IPS-20b (cell line): Measurements from ENCODE around the gene CSMD2.

Experiments
- H3K27ac ChIP-seq: one replicate; pipeline ENCODE4 v1.5.1; 2013; ENCODE audit warnings: low read length
- H3K27me3 ChIP-seq: 2 replicates; pipeline ENCODE4 v1.6.1; 2013; ENCODE audit warnings: mild to moderate bottlenecking, low read length, inconsistent platforms; ENCODE audit not compliant: insufficient read depth
- H3K36me3 ChIP-seq: 2 replicates; pipeline ENCODE4 v1.6.1; 2013; ENCODE audit warnings: low read depth, mild to moderate bottlenecking, inconsistent platforms, low read length, moderate library complexity; ENCODE audit not compliant: insufficient read depth
- H3K4me1 ChIP-seq: 2 replicates; pipeline ENCODE4 v1.6.1; 2013; ENCODE audit warnings: mild to moderate bottlenecking, control low read depth, inconsistent platforms, low read length, moderate library complexity; ENCODE audit not compliant: insufficient read depth
- H3K4me3 ChIP-seq: 2 replicates; pipeline ENCODE4 v1.5.1; 2013; ENCODE audit warnings: mild to moderate bottlenecking, low read length, inconsistent platforms
- H3K9ac ChIP-seq: 2 replicates; pipeline ENCODE4 v1.6.1; 2013; ENCODE audit warnings: low read depth, mild to moderate bottlenecking, inconsistent platforms, low read length, moderate library complexity
- H3K9me3 ChIP-seq: 2 replicates; pipeline ENCODE4 v1.6.1; 2013; ENCODE audit warnings: mild to moderate bottlenecking, low read depth, low read length, inconsistent platforms; ENCODE audit not compliant: insufficient read depth

The CSMD2 gene

DNA sequence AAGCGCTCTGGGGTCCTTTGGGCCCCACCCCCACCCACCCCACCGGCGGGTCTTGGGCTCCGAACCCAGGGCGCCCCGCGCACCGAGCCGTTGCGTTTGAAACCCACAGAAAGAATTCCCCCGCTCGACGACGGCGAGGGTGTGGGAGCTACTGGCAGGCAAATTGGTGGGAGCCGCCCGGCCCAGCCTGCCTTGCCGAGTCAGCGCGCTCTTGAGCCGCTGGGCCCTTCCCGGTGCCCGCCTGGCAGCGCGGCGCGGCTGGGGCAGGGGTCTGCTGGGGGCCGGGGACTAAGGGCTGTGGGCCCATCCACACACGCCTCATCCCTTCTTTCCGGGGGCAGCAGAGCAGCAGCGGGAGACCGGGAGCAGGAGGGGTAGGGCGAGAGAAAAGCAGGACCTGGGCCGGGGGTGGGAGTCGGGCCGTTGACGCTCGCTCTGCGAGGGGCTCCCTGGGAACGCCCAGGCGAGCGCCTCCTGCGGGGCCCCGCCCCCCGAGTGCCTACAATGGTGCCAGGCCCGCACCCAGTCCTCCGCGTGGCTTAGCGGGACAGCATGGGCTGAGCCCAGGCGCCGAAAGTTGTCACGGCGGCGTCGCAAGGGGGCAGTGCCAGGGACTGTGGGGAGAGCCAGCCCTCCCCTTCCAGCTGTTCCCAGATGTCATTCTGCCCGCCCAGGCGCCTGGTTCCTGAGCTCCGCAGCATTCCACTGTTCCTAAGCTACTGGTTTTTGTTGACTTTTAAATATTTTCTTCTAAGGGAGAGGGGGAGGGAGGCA lies 12.0 kb upstream of the CSMD2 start, which contains the start of gene C1orf94:
Gene C1orf94 (plus strand): TSS at position 78 of the 774 bp plus-strand sequence. CDS start 883 bp downstream, outside the sequence.
- no peak within 1 kb of the TSS for H3K9ac ChIP-seq
- H3K4me1 ChIP-seq, result peaks cover 20% of the 10 kb centered on the region
- peak within 1 kb of the TSS; percentile 32; the same call in 1 of the 2 replicates for H3K4me3 ChIP-seq
- H3K36me3 ChIP-seq, result no peaks in the 10 kb centered on the region
- H3K9me3 ChIP-seq, result no peaks in the 10 kb centered on the region
- H3K27ac ChIP-seq, result no peak within 1 kb of the TSS
- peaks cover 18% of the 10 kb centered on the region for H3K27me3 ChIP-seq

DNA sequence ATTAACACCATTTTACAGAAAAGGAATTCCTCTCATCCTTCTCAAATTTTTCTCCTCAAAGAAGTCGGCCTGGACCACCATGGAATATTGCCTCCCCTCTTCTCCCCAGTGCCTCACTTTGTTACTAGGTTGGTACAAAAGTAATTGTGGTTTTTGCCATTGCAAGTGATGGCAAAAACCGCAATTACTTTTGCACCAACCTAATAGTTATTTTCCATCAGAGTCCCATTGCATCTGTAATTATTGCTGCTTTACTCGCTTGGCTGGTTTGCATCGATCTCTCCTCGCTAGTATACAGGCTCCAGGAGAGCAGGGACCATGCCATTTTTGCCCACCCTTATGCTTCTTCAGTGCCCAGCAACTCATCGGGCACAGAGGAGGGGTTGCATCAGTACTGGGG lies 10.7 kb upstream of the CSMD2 start:
- Histone ChIP-seq H3K36me3 (no peaks in the 10 kb centered on the region), H3K27me3 (peaks cover 18% of the 10 kb centered on the region), H3K9ac (no peak overlapping the region), H3K27ac (no peak overlapping the region), H3K4me3 (no peak overlapping the region), H3K9me3 (no peaks in the 10 kb centered on the region), H3K4me1 (peaks cover 22% of the 10 kb centered on the region)

DNA sequence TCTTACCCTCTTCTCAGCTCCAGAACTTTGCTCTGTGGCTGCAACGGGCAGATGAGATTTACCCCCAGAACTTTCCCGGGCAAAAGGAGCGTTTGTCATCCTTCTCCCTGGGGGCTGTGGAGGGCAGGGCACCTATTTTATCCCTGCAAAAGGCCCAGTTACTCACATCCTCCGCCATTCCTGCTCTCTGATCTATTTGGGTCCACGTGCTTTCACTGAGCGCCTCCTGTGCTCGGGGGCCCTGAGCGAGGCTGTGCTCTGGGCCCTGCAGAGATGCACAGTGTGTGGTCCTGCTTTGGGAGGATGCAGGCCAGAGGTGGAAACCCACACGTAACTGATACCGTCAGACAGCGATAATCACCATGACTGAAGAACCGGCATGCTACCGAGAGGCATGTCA lies 2.4 kb upstream of the CSMD2 start:
- Histone ChIP-seq H3K4me1 (peaks cover 11% of the 10 kb centered on the region; the same call in 1 of the 2 replicates), H3K27me3 (peaks cover 28% of the 10 kb centered on the region), H3K27ac (peak overlapping the region; percentile 88), H3K9me3 (no peaks in the 10 kb centered on the region), H3K9ac (peak overlapping the region; percentile 92; the same call in 1 of the 2 replicates), H3K36me3 (no peaks in the 10 kb centered on the region), H3K4me3 (peak overlapping the region; percentile 79)

DNA sequence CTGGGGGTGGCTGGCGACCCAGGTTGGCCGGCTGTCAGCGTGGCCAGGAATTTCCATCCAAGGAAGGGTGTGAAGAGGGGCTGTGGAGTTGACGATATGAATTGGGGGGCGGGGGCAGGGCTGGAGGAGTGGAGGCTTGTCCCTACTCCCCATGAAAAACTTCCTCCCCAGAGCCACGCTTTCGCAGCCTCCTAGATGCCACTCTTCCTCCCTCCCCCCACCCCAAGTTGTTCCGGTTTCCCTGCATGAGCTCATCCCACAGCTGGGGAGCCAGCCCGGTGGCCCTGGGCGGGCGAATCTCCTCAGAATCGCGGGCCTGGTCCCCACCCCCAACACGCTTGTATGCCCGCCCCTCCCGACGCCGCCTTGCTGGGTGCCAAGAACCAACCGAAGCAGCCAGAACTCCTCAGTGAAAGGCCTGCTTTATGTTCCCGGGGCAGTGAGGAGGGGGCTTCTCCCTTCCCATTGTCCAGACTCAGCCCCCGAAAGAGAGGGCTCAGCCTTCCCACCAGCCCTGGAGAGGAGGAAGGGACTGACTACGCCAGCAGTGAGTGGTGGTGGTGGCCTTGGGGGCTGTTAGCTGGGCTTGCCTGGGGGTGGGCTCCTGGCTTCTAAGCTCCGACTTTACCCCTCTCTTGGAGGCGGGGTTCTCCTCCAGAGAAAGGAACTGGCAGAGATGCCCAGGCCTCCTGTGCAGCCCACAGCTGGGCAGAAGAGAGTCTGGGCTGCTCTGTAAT lies 1.8 kb upstream of the CSMD2 start:
- Histone ChIP-seq H3K27ac (peak overlapping the region; percentile 88), H3K4me3 (peak overlapping the region; percentile 79), H3K36me3 (no peaks in the 10 kb centered on the region), H3K9me3 (no peaks in the 10 kb centered on the region), H3K27me3 (peaks cover 28% of the 10 kb centered on the region), H3K9ac (peak overlapping the region; percentile 92; the same call in 1 of the 2 replicates), H3K4me1 (peaks cover 7% of the 10 kb centered on the region; the same call in 1 of the 2 replicates)

DNA sequence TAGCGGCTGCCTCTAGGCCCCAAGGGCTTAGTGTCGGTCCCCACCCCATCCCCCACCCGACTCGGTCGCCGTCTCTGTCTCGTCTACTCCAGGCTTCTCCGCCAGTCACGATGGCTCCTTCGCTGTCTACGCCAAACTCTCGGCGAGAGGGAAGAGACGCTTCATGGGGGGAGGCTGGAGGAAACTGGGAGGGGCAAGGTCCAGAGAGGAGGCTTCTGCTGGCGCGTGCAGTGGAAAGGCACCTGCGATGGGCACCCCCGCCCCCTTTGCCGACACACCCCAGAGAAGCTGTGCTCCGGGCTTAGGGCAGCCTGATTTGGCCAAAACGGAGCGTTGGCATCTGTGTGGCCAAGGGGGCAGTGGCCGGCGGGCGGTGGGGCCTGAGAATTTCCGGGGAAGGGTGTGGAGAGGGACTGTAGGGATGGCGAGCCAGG lies 1.2 kb upstream of the CSMD2 start:
- peak overlapping the region; percentile 65 for H3K27ac ChIP-seq
- peak overlapping the region; percentile 92; the same call in 1 of the 2 replicates for H3K9ac ChIP-seq

DNA sequence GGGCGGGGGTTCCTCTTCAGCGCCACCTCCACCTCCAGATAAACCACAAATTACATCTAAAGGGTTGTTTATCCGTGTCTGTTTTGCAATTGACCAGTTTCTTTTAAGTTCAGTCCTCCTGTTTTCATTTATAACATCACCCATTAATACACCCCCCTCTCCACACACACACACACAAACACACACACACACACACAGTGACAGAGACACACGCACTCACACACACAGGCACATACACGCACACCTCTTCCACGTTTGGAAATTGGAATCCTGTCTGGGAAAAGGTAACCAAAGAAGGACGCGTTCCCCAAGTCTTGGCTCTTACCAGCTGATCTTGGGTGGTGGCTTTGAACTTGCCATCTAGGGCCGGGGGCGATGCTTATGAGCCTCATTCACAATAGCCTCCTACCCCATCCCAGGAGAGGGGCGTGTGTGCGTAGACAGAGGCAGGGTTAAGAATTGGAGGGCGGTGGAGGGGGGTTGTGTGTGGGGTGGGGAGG lies 442 bp upstream of the CSMD2 start:
- H3K9me3 ChIP-seq, result no peaks in the 10 kb centered on the region
- peak overlapping the region; percentile 92; the same call in 1 of the 2 replicates for H3K9ac ChIP-seq
- no peak overlapping the region for H3K27ac ChIP-seq
- H3K4me1 ChIP-seq, result peaks cover 7% of the 10 kb centered on the region; the same call in 1 of the 2 replicates
- H3K27me3 ChIP-seq, result peaks cover 28% of the 10 kb centered on the region
- H3K4me3 ChIP-seq, result peak overlapping the region; percentile 79
- H3K36me3 ChIP-seq, result no peaks in the 10 kb centered on the region

More for the DNA sequence above, 1.2 kb upstream of the CSMD2 start:
- Histone ChIP-seq H3K36me3 (no peaks in the 10 kb centered on the region), H3K4me1 (peaks cover 7% of the 10 kb centered on the region; the same call in 1 of the 2 replicates), H3K4me3 (peak overlapping the region; percentile 79), H3K9me3 (no peaks in the 10 kb centered on the region), H3K27me3 (peaks cover 28% of the 10 kb centered on the region)

DNA sequence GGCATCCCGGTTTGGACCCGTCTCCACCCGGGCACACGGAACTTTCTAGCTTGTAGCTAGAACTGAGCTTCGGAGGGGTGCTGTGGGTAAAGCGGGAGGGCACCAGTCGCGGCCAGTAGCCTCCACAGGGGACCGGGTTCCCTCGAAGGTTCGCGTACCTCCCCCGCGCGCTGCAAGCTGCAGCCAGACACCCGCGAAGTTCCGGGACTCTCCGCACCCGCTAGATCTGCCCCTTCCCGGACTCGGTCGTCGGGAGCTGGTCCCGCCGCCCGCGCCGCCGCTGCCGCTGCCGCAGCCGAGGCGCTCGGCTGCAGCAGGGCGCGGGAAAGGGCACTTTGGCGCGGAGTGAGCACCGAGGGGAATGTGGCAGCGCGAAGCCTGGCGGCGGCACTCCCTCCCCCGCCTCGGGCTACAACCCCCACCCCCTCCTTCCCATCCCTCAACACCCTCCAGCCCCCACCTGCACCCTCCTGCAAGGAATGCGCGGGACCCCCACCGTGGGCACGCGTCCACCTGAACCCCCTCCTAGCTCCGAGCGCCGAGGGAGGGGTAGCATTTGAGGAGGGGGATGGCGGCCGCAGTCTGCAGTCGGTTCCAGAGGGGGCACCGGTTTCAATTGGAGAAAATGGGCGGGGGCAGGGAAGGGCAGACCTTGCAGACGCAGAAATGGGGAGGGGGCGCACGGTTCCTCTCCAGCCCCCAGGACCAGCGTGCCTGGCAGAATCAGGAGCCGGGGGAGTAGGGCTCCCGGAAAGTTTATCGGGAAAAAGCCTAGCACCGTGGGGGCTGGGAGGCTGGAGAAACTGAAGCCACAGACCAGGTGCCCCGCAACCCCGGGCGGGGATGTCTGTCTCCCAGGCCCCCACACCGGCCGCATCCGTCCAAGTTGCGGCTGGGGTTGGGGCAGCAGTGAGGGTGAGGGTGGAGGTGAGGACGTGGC lies 968 bp downstream of the CSMD2 start:
- H3K9ac ChIP-seq, result peak overlapping the region; percentile 87; the same call in 1 of the 2 replicates
- peak overlapping the region; percentile 79 for H3K4me3 ChIP-seq

DNA sequence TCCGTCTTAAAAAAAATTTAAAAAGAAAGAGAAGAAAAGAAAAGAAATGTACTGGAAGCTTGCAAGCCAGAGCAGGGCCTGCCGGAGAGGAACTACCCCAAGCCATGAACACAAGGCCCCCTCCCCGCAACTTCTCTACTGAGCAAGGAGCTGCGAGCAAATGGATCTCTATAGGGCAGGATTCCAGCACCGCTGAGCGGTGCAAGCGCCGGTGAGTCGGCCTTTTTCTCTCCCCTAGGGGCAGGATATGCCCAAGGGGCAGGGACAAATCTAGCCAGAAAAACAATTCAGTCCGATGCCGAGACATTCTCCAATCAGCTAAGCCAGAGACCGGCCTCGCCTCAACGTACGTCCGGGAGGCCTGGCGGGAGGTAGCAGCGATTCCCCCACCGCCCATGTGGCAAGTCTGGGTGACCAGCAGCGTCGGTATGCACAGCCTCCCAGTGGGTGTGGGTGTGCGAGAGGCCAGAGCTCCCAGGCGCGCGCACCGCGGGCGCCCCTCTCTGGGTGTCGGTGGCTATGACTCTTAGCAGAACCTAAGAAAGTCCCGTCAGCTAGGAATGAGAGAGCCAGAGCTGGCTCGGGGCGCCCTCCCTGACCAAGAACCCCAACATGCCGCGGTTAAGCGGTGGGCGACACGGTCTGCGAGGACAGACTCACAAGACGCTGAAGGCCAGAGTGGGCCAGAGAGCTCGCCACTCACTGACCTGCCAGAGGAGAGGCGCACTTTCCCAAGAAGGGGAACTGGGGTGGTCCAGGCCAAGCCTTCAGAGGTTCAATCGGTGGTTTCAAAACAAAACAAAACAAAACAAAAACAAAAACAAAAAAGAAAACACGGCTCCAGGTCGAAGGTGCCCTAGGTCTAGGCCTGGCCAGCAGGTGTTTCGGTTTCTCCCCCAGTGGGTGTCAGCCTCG lies 1.9 kb downstream of the CSMD2 start:
- peaks cover 28% of the 10 kb centered on the region for H3K27me3 ChIP-seq
- H3K27ac ChIP-seq, result no peak overlapping the region
- peaks cover 4% of the 10 kb centered on the region; the same call in 1 of the 2 replicates for H3K4me1 ChIP-seq
- H3K9ac ChIP-seq, result peak overlapping the region; percentile 87; the same call in 1 of the 2 replicates
- H3K9me3 ChIP-seq, result no peaks in the 10 kb centered on the region
- H3K4me3 ChIP-seq, result peak overlapping the region; percentile 79
- H3K36me3 ChIP-seq, result peaks cover 4% of the 10 kb centered on the region; the same call in 1 of the 2 replicates

More for the DNA sequence above, 968 bp downstream of the CSMD2 start:
- peaks cover 4% of the 10 kb centered on the region; the same call in 1 of the 2 replicates for H3K36me3 ChIP-seq
- peaks cover 4% of the 10 kb centered on the region; the same call in 1 of the 2 replicates for H3K4me1 ChIP-seq
- H3K27me3 ChIP-seq, result peaks cover 28% of the 10 kb centered on the region
- H3K27ac ChIP-seq, result peak overlapping the region; percentile 72
- H3K9me3 ChIP-seq, result no peaks in the 10 kb centered on the region

DNA sequence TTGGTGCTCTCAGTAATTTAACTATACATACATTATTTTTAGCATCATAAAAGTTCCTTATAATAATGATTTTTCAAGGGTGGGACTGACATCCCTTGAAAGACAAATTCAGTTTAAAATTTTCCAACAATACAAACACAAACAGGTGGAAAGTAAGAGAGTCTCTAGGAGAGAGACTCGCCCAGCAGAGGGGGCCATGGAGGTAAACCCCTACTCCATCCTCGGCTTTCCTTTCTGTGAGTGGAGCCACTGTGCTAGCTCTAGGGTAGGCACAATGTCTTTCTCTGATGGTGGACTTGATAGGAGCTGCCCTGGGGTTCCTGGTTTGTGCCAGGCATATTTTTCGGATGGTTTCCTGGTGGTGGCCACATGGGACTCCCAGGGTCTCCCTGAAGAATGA lies 8.3 kb downstream of the CSMD2 start:
- Histone ChIP-seq H3K27ac (no peak overlapping the region), H3K27me3 (no peaks in the 10 kb centered on the region), H3K9me3 (no peaks in the 10 kb centered on the region), H3K4me3 (no peak overlapping the region), H3K9ac (no peak overlapping the region), H3K36me3 (peaks cover 10% of the 10 kb centered on the region; the same call in 1 of the 2 replicates), H3K4me1 (no peaks in the 10 kb centered on the region; the same call in 1 of the 2 replicates)

DNA sequence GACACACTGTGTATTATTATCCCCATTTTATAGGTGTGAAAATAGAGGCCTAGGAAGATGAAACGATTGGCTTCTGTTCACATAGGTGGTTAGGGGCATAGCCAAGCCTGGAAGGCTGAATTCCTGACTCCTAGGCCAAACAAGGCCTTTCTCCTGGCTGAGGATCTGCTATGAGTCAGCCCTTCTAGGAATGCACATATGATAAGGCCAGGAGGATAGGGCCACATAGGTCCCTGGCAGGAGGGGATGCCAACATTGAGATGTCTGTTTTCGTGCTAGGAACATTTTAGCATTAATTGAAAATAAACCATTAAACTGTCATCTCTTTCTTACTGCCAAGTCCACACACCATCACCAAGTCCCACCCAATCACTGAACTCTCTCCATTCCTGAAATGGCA lies 9.2 kb downstream of the CSMD2 start:
- Histone ChIP-seq H3K4me3 (no peak overlapping the region), H3K9me3 (no peaks in the 10 kb centered on the region), H3K36me3 (peaks cover 10% of the 10 kb centered on the region; the same call in 1 of the 2 replicates), H3K27ac (no peak overlapping the region), H3K4me1 (no peaks in the 10 kb centered on the region; the same call in 1 of the 2 replicates), H3K27me3 (no peaks in the 10 kb centered on the region), H3K9ac (no peak overlapping the region)
